NCI-H2107 treated with DMSO at 0.1 percent for 48 hours (cell line): ENCODE results near the gene GOLGA2.

Experiments
- DNase-seq: peaks from one replicate; lab custom pipeline; 2025; ENCODE audit not compliant: unreplicated experiment; lab: John Stamatoyannopoulos, UW

The GOLGA2 gene

DNA sequence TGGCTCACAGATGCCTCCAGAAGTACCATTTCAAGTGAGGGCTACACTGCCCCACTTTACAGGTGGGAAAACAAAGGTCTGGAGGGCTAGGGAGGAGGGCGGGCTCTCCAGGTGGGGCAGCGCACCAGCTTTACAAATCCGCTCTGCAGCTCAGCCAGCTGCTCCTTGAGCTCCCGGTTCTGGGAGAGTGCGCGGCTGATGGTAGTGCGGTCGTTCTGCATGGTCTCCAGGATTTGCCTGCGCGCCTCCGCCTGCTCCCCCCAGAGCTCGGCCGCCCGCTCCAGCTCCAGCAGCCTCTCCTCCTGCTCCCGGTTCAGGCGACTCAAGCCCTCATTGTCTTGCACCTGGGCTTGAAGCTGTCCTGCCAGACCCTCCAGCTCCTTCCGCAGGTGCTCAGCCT is 15.5 kb downstream of the GOLGA2 start:
- DNase-seq, result no peak

DNA sequence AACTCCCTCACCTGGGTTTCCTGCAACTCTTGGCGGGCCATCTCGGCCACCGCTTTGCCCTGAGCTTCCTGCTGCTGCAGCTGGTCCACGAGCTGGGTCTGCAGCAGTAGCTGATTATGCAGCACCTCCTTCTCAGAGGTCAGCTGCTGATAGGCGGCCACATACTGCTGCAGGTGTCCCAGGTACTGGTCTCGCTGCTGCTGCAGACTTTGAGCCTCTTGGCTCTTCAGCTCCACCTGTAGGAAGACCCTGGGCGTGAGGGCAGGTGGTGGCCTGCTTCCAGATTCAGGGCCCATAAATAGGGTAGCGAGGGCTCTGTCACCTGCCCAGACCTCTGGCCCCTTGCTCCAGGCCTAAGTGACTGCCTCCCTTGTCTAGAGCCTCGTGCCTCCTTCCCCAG is 16.7 kb downstream of the GOLGA2 start:
- DNase-seq, result no peak

DNA sequence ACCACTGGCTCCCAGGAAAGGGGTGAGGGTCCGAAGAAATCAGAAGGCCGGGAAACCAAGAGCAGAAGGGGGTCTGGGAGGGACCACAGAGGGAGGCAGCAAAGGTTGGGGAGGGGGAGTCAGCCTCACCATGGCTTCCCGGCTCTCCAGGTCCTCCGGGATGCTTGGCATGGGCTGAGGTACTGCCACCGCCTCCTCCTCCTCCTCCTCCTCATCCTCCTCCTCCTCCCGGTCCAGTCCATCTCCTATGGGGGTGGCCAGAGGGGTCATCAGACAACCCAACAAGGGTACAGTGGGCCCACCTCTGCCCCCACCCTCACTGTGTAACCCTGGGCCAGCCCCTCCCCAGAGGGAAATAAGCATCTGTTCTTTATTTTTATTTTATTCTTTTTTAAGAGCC is 17.5 kb downstream of the GOLGA2 start:
- DNase-seq, result no peak

DNA sequence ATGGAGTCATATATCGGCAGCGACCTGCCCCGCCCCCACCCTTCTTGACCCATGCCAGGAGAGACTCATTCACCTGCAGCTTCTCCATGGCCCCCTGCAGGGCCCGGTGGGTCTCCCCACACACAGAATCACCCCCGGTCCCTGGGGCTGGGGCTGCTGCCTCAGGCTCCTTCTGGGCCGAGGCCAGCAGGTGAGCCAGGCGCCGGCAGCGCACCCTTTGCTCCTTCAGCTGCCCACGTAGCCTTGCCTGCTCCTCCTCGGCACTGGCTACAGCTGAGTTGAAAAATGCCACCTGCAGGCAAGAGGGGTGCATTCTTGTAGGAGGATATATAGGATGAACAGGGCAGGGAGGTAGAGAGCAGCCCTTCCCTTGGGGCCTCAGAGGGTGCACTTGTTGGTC is 17.9 kb downstream of the GOLGA2 start:
- DNase-seq, result no peak

DNA sequence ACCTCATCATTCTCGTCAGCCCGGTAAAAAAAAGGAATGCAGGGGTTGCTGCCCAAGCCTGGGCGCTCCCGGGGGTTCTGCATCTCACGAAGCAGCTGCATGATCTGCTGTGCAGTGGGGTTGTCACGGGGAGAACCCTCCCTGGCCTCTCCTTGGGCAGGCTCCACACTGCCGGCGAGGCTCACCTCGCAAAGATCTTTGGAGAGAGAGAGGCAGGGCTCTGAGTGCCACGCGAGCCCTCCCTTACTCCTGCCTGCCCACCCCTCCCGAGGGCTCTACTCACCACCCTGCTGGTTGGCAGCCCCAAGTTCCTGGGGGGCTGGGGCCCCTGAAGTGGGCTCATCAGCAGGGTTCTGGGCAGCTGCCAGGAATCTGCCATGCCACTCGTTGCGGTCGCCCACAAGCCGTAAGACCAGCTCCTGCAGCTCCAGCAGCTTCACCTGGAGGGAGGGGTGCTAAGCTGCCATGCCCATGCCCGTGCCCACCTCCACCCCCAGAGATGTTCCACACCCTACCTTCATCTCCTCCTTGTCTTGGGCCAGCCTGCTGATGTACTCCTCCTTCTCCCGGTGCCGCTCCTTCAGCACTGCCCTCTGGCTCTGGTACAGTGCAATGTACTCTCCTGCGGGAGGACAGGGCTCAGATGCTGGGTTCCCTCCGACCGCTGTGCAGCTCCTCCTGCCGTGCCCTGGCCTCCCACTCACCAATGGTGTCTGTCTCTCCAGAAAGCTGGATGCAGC is 18.6 kb downstream of the GOLGA2 start:
- DNase-seq, result no peak

DNA sequence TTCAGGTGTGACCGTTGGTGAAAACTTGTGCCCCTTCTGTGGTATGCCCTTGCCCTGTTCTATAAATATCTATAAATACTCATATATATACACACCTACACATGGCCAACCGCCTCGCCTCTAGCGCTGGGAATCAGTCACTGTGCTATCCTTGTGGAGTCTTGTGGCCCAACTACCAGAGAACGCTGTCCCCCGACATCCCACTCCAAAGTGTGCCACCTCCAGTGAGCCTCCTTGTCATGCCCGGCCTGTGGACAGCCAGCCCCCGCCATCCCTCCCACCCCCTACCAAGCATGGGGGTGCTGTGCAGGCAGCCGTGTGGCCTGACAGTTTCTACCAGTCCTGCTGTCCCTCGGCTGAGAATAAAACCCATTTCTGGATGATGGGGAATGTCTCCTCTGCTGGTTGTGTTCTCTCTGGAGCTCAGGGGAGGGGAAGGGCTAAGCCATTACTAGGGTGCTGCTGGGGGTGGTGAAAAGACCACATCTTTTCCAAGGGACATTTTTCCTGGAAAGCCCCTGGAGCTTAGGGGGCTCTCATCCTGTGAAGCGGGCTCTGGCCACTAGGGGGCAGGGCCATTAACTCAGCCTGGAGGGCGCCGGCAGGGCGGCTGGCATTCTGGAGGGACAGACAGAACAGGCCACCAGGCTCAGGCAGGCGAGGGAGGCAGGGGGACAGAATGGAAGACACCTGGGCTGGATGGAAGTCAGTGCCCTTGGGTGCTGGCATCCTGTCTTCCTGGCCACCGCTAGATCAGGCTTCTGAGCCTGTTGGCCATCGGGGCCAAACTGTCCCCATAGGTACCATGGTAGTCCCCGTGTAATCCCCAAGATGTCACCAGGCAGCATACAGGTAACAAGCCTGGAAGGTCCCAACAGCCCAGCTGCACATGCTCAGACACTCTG is 20.7 kb downstream of the GOLGA2 start:
- no peak for DNase-seq

DNA sequence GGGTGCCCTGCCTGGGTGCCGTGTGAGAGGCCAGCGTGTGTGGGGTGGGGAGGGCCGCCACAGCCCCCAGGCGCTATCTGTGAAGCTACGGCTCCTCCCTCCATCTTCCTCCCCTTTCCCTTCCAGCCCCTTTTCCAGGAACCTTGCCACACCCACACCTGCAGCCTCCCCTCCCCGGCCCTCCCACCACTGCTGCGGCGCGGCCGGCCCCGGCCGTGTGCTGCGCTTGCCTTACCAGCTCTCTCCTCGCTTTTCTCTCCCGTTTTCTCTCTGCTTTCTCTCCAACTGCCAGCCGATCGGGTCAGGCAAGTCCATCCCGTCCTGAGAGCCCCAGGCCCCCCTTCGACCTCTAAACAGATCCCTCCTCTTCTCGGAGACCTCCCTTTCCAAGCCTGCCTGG is 21.4 kb downstream of the GOLGA2 start:
- no peak for DNase-seq

DNA sequence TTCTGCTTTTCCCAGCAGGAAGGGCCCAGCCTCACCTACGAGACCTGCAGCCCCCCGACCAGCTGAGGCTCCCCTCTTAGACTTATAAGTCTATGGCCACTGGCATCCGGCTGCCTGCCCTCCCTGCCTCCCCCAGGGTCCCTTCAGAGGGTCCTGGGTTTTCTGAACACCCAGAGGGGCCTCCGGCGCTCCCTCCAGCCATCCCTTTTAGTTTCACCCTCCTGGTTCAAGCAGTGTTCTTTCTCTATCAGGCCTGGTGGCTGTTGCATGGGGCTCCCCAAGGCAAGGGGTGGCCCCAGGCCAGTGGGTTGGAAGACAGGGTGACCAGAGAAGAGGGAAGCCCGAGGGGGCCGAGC is 21.8 kb downstream of the GOLGA2 start:
- no peak for DNase-seq

DNA sequence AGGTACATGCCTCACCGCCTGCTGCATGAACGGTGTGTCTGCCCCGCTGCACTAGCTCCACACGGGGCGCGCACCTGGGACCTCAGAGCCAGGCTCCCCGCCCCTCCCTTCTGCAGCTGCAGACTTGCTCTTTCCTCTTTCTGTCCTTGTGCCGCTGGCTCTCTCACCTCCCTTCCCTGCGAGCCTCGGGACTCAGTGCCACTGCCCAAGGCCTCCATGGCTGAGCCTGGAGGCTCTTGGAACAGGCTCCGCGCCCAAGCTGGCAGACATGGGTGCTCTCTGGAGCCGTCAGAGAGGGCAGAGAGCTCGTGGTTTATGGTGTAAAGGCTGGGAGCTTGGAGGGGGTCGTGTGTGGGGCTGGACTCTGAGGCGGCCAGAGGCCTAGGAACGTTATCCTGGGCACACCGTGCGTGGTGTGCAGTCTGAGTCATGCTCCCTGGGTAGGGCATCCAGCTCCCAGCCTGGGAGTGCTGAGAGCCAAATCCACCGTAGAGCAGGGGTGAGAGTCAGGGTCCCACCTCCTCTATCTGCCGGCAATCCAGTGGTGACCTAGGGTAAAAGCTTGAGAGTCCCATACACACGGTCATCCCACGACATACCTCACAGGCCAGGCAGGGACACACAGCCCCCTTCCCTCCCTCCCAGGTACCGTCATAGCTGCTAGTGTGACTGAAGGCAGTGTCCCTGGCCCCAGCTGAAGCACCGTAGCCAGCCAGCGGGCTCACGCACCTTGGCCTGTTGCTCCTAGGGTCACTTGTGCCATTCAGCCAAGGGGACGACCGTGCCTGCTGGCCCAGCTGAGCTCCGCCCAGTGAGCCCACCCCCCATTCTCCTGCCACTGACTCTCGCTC is 22.4 kb downstream of the GOLGA2 start:
- DNase-seq, result no peak

DNA sequence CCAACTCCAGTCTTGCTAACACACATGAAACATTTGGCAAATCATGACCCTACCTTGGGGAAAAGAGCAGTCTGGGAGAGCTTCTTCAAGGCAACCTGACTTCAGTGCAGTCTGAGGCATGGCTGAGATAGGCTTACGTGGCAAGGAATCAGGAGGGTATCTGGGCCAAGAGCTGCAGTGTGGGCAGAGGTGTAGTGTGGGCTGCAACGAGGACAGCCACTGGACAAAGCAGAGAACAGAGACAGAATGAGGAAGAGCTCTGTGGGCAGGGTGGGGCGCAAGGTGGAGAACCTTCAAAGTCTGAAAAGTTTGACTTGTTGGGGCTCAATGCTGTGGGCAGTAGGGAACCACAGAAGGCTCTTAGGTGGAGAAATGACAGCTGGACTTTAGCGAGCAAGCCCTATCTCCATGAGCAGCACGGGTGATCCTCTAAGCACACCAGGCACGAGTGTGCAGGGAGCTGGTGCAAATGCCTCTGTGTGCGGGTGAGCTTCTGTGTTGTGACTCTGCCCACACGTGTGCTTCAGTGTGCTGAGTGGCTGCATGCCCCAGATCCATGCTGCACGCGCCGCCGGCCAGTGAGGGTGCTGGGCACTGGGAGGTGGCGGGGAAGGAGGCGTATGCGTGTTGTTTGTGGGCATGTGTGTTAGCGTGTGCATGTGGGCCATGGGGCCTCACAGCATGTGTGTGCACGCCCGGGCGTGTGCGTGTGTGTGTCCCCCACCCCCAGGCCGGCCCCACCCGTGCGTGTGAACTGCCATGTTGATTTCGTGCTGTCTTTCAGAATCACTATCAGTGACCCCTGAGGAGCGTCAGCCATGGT is 23.3 kb downstream of the GOLGA2 start:
- no peak for DNase-seq

DNA sequence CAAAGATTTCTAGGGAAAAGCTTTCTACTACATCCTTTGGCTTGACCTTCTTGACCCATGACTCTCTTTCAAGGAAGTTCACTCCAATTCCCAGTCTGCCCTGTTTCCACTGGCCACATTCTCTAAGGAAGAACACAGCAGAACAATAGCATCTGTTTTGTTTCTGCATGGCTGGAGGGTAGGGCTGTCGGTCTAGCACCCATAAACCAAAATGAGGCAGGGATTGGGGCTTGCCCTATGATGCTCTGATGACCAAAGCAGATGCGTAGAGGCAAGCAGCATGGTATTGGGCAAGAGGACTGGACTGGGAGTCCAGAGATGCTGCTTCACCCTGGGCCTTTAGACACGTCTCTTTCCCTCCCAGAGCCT is 24.1 kb downstream of the GOLGA2 start:
- no peak for DNase-seq

DNA sequence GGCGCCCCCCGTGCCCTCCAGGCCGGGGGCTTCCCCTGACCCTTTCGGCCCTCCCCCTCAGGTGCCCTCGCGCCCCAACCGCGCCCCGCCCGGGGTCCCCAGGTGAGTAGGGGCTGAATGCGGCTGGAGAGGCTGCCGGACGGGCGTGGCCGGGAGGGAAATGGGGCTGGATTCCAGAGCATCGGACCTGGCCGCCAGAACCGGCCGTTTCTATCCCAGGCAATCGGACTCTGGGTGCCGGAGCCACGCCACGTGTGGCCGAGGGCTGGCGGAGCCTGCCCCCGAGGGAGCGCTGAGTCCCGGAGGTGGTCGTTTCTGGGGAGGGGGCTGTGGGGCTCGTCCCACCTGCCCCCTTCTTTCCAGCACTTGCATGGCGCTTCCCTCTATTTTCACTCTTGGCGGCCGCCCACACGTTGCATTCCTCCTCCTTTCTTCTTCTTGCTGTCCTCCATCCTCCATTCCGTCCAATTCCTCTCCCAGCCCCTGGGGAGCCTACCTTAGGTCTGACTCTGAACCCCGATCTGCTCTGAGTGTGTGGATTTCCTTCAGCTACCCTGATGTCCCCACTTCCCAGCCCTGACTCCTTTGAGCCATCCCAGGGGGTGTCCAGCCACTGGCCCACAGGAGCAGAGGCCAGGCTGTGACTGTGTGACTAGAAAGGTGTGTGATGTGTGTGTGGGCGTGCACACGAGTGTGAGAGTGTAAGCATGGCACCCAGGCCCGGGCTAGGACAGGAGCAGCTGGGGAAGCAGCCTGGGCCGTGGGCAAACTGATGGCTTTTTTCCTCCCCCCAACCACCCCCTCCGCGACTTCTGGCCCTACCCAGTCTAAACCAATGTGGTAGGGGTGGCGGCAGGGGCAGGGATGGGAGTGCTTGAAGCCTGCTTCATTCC is 24.7 kb downstream of the GOLGA2 start:
- DNase-seq, result no peak

DNA sequence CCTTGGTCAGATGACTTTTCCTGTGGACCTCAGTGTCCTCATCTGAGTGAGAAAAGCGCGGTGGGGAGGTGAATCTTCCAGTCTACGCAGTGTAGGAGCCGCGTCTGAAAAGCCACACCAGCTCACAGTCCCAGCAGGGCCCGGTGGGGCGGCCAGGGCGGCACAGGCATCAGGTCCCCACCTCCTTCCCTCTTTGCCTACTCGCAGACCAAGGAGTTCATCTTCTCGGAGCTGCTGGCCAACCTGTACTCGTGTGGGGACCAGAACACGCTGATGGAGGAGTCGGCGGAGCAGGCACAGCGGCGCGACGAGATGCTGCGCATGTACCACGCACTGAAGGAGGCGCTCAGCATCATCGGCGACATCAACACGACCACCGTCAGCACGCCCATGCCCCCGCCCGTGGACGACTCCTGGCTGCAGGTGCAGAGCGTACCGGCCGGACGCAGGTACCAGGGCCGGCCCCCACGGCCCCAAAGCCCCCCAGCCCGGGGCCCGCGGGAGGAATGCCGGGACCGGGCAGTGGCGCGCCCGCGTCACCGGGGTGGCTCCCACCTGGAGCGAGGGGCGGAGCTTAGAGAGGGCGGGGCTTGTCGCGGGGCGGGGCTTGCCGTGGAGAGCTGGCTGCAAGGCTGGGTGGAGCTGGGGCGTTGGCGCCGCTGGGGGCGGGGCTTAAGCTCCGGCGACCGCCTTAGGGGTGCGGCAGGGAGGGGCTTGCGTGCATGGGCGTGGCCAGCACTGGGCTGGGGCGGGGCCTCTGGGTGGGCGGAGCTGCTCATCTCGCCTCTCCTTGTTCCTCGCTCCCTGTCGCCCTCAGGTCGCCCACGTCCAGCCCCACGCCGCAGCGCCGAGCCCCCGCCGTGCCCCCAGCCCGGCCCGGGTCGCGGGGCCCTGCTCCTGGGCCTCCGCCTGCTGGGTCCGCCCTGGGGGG is 25.6 kb downstream of the GOLGA2 start:
- DNase-seq, result no peak

DNA sequence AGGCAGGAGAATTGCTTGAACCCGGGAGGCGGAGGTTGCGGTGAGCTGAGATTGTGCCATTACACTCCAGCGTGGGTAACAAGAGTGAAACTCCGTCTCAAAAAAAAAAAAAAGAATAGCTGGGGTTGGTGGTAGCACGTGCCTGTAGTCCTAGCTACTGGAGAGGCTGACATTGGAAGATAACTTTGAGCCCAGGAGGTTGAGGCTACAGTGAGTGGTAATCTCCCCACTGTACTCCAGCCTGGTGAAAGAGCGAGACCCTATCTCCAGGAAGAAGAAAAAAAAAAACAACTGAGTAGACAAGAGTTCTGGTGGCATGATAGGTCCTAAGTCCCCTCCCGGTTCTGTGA is 26.3 kb downstream of the GOLGA2 start:
- no peak for DNase-seq

DNA sequence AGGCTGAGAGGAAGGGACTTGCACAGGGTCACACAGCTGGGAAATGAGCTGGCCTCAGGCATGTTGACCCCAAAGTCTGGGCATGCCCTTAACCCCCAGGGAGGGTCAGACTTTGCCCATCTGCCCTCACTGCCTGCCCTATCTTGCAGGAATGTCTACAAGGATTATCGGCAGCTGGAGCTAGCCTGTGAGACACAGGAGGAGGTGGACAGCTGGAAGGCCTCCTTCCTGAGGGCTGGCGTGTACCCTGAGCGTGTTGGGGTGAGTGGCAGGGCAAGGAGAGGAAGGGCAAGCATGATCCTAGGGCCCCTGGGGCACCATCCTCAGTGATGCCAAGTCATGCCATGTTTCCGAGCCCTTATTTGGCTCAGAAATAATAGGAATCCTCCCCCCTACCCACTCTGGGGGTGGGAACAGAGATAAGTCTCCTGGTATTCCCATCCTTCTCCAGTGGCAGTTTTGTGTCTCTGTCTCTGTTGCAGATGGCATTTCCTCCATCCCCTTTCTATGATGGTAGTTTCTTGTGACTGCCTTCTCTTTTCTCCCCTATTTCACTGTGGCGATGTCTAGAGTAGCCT is 28.5 kb downstream of the GOLGA2 start:
- no peak for DNase-seq

DNA sequence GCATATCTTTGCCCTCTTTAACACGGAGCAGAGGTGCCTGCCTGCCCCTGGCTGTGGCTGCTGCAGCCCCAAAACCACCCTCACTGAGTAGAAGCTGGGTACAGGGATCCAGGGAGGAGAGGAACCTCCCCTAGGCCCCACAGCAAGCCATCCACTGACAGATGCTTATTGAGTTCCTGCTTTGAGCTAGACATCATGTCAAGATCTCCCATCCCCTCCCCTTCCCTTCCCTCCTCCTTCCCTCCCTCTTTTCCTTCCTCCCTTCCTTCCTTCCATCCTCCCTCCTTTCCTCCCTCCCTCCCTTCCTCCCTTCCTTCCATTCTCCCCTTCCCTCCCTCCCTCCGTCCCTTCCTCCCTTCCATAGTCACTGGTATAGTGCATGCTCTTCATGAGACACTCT is 29.3 kb downstream of the GOLGA2 start:
- DNase-seq, result no peak

DNA sequence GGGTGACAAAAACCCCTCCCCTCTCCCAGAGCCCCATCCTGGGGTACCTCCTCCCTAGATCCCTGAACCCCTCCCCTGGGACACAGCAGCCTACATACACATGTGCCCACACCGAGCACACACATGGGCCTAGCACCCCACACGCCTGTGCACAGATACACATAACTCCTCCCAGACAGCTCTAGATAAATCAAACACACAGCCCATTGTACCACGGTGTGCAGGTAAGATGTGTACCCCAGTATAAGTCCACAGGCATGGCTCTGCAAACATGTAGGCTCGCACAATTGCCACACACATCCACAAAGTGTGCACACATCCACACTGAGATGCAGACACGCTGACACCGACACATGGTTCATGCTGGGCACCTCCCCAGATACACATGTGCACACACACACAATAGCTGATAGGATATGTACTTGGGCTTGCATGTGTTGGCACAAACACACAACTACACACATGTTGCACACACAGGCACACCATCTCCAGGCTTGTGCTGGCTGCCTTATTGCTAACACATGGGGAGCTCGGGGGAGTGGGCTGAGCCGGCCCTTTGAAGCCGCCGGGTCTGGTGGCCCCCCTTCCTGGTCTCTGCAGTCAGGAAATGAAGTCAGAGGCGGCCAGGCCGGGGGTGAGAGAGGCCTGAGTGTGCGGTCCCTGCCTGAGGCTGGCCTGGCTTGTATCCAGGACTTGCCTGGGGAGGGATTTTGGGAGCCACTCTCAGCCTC is 30.2 kb downstream of the GOLGA2 start:
- no peak for DNase-seq

DNA sequence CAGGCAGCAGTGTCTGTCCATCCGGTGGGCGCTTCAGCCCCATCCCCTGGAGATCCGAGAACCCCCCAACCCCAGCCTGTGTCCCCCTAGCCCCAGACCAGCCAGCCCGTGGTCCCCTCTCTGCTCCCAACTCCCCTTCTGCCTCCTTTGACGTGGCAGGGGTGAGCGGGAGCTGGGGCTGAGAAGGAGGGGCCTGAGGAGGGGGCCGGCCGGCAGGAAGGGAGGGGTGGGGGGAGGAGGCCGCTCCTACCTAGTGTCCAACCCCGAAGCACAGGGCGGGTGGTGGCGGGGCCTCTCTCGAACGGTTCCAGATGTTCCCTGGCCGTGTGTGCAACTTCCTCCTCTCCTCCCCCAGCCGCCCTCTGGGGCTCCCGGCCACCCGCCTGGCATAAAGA is 31.0 kb downstream of the GOLGA2 start:
- DNase-seq, result no peak
